ENCODE results near the gene CDK5RAP3.

CDK5RAP3 gene

GRCh38 chr17:48024149-48025039 lies 53.5 kb downstream of the CDK5RAP3 start:
- DNase-seq (ENCODE audit: low spot score) = peak; percentile 57

- DNase-seq (ENCODE audit: low spot score) = peak; percentile 99
Measured at GRCh38 chr17:48025040-48025903, 54.4 kb downstream of the CDK5RAP3 start.

- no peak for DNase-seq (ENCODE audit: low spot score)
Measured at GRCh38 chr17:48025904-48026501, 55.1 kb downstream of the CDK5RAP3 start.

- peak; percentile 75 for DNase-seq (ENCODE audit: low spot score)
Measured at GRCh38 chr17:48026502-48027321, 55.8 kb downstream of the CDK5RAP3 start.

GRCh38 chr17:48027322-48027981 lies 56.5 kb downstream of the CDK5RAP3 start:
- no peak for DNase-seq (ENCODE audit: low spot score)

GRCh38 chr17:48028736-48029135 lies 57.8 kb downstream of the CDK5RAP3 start:
- no peak for DNase-seq (ENCODE audit: low spot score)

- DNase-seq (ENCODE audit: low spot score) = no peak
Measured at GRCh38 chr17:48030531-48030930, 59.6 kb downstream of the CDK5RAP3 start.

Data from activated CD4-positive, alpha-beta T cell treated with anti-CD3 and anti-CD28 coated beads, Interleukin-2, Interleukin-4, amounts not matched to agents 100 ng/mL and 50 ng/mL, durations not matched to agents 16 hours and 8 hours (primary cell).